Inflammatory macrophage treated with lipopolysaccharide for 4 hours (primary cell): ENCODE measurements around the gene MIEF1.

Source experiments
- DNase-seq: peaks from one replicate; pipeline ENCODE4 v3.0.0-alpha.2; 2020

Gene MIEF1

DNA sequence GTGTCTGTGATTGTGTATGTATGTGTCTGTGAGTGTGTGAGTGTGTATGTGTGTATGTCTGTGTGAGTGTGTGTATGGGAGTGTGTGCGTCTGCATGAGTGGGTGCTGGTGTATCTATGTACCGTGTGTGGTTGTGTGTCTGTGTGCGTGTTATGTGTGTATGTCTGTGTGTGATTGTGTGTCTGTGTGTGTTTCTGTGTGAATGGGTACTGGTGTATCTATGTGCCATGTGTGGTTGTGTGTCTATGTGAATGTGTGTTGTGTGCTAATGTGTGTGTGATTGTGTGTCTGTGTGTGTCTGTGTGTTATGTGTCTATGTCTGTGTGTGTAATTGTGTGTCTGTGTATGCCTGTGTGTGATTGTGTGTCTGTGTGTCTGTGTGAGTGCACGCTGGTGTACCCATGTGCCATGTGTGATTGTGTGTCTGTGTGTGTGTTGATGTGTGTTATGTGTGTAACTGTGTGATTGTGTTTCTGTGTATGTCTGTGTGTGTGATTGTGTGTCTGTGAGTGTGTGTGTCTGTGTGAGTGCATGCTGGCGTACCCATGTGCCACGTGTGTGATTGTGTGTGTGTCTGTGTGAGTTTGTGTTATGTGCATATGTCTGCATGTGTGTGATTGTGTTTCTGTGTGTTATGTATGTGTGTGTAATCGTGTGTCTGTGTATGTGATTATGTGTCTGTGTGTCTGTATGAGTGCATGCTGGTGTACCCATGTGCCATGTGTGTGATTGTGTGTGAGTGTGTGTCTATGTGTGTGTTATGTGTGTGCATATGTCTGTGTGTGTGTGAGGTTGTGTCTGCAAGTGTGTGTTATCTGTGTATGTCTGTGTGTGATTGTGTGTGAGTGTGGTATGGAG lies 61.7 kb downstream of the MIEF1 start:
- no peak for DNase-seq

DNA sequence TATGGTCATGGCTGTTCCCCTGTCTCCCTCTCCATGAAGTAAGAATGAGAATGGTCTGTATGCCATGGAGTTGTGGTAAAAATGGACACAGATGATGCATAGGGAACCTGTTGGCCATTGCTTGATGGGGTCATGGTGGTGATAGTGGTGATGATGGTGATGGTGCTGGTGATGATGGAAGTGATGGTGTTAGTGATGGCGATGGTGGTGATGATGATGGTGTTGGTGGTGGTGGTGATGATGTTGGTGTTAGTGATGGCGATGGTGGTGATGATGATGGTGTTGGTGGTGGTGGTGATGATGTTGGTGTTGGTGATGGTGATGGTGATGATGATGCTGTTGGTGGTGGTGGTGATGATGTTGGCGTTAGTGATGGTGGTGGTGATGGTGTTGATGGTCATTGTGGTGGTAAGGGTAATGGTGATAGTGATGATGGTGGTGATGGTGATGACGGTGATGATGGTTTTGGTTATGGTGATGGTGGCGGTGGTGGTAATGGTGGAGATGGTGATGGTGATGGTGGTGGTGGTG lies 63.4 kb downstream of the MIEF1 start:
- no peak for DNase-seq

DNA sequence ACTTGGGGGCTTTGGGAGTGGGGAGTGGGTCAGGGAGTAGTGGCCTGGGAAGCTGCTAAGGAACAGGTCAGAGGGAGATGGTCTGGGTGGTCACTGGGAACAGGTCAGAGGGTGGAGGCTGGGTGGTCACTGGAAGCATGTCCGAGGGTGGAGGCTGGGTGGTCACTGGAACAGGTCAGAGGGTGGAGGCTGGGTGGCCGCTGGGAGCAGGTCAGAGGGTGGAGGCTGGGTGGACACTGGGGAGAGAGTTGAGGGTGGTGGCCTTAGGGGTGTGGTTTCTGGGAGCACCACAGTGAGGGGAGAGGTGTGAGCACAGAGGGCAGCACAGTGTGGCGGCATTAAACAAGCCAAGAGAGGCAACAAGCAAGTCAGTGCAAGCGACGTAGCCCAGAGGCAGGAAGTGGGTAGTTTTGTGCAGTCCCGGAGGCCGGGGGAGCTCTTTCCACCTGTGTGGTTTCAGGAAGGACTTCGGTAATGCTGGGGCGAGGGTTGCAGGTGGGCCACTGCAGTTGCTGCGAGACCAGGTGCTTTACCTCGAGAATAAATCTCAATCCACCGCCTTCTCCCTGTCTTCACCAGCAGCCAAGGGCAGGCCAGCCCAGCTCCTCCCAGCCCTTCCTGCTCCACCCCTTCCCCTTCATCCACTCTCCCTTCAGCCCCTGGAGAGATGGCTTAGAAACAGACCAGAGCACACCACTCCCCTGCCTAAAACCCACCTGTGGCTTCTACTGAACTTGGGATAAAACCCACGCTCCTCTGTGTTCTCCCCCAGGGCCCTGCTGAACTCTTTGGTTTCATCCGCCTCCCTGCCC lies 65.3 kb downstream of the MIEF1 start:
- DNase-seq = no peak
